Measurements from ENCODE around the gene BATF.

Gene BATF

DNA sequence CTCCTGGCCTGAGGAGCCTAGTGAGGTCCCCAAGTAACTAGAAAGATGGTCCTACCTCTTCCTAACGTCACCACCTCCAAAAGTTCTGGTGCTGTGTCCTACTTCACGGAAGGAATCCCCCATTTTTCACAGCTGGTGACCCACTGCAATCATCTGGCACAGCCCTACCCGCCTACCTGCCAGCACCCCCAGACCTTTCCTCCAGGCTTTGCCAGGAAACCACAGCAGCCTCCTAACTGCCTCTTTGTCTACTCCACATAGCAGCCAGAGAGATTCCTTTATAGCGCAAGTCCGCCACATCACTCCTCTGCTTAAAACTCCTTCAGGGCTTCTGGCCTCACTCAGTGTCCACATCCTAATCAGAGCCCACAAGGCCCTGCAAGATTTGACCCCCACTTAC is 42.8 kb downstream of the BATF start:
- peaks cover 16% of the 10 kb centered on the region for H3K4me1 ChIP-seq (ENCODE audit: low read length)
- no peak overlapping the region for H3K9ac ChIP-seq (ENCODE audit: low read length)
- no peaks in the 10 kb centered on the region for H3K79me2 ChIP-seq (ENCODE audit: low read length)
- DNase-seq, result no peak
- no peak overlapping the region for H3K27ac ChIP-seq (ENCODE audit: low read length)
- no peak overlapping the region for H3K4me2 ChIP-seq (ENCODE audit: low read depth, low read length)
- TF ChIP-seq EZH2phosphoT487 (IDR thresholded peaks at IDR 0.05; ENCODE audit: low read length), result no peak
- TF ChIP-seq EZH2 (optimal IDR thresholded peaks at IDR 0.05; ENCODE audit: low read depth, low read length), result no peak
- TF ChIP-seq CTCF (IDR thresholded peaks at IDR 0.05; ENCODE audit: low read length), result no peak
- no peaks in the 10 kb centered on the region for H4K20me1 ChIP-seq (ENCODE audit: insufficient read depth, low read length)
- no peaks in the 10 kb centered on the region for H3F3A ChIP-seq (ENCODE audit: insufficient read depth, low read length)
- no peaks in the 10 kb centered on the region for H3K9me2 ChIP-seq (replicated peaks; ENCODE audit: insufficient read depth, low read length)
- no peak overlapping the region for H3K4me3 ChIP-seq (ENCODE audit: low read length)
- no peaks in the 10 kb centered on the region for H3K27me3 ChIP-seq (replicated peaks; ENCODE audit: insufficient read depth, low read length)
- H3K9me3 ChIP-seq (replicated peaks; ENCODE audit: insufficient read depth, low read length), result no peaks in the 10 kb centered on the region
- no peak overlapping the region for H2AFZ ChIP-seq (ENCODE audit: low read length)
- H3K36me3 ChIP-seq (replicated peaks; ENCODE audit: insufficient read depth, low read length), result no peaks in the 10 kb centered on the region

GRCh38 chr14:75566321-75566720 is 44.1 kb downstream of the BATF start:
- H3K9me3 ChIP-seq (replicated peaks; ENCODE audit: insufficient read depth, low read length), result no peaks in the 10 kb centered on the region
- H3K9ac ChIP-seq (ENCODE audit: low read length), result no peak overlapping the region
- H3K4me1 ChIP-seq (ENCODE audit: low read length), result peaks cover 15% of the 10 kb centered on the region
- TF ChIP-seq EZH2phosphoT487 (IDR thresholded peaks at IDR 0.05; ENCODE audit: low read length) (no peak), EZH2 (optimal IDR thresholded peaks at IDR 0.05; ENCODE audit: low read depth, low read length) (no peak), CTCF (IDR thresholded peaks at IDR 0.05; ENCODE audit: low read length) (no peak)
- H2AFZ ChIP-seq (ENCODE audit: low read length), result no peak overlapping the region
- H4K20me1 ChIP-seq (ENCODE audit: insufficient read depth, low read length), result no peaks in the 10 kb centered on the region
- H3K4me2 ChIP-seq (ENCODE audit: low read depth, low read length), result no peak overlapping the region
- no peaks in the 10 kb centered on the region for H3F3A ChIP-seq (ENCODE audit: insufficient read depth, low read length)
- H3K36me3 ChIP-seq (replicated peaks; ENCODE audit: insufficient read depth, low read length), result no peaks in the 10 kb centered on the region
- no peaks in the 10 kb centered on the region for H3K9me2 ChIP-seq (replicated peaks; ENCODE audit: insufficient read depth, low read length)
- H3K79me2 ChIP-seq (ENCODE audit: low read length), result no peaks in the 10 kb centered on the region
- no peak overlapping the region for H3K4me3 ChIP-seq (ENCODE audit: low read length)
- no peak for DNase-seq
- H3K27ac ChIP-seq (ENCODE audit: low read length), result no peak overlapping the region
- H3K27me3 ChIP-seq (replicated peaks; ENCODE audit: insufficient read depth, low read length), result no peaks in the 10 kb centered on the region

DNA sequence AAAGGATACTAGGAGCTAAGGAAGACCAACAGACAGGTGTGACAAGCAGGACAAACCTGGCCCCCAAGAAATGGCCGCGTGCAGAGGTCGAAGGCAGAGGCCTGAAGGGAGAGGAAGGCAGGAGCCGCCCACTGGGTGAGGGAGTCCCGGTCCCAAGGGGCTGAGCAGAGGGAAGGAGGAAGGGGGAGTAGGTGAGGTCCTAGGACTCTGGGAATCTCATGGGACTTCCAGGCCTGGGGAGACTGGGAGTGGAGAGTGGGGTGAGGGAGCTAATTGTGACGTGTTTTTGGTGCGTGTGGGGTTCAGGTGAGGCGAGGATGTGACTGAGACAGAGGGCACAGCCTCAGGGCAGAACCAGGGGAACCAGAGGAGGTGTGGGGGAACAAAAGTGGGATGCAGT is 44.5 kb downstream of the BATF start:
- H3K9me3 ChIP-seq (replicated peaks; ENCODE audit: insufficient read depth, low read length), result no peaks in the 10 kb centered on the region
- no peak overlapping the region for H3K9ac ChIP-seq (ENCODE audit: low read length)
- H3F3A ChIP-seq (ENCODE audit: insufficient read depth, low read length), result no peaks in the 10 kb centered on the region
- no peaks in the 10 kb centered on the region for H3K27me3 ChIP-seq (replicated peaks; ENCODE audit: insufficient read depth, low read length)
- H3K27ac ChIP-seq (ENCODE audit: low read length), result no peak overlapping the region
- H2AFZ ChIP-seq (ENCODE audit: low read length), result no peak overlapping the region
- H3K36me3 ChIP-seq (replicated peaks; ENCODE audit: insufficient read depth, low read length), result no peaks in the 10 kb centered on the region
- no peaks in the 10 kb centered on the region for H3K9me2 ChIP-seq (replicated peaks; ENCODE audit: insufficient read depth, low read length)
- no peaks in the 10 kb centered on the region for H4K20me1 ChIP-seq (ENCODE audit: insufficient read depth, low read length)
- H3K4me2 ChIP-seq (ENCODE audit: low read depth, low read length), result no peak overlapping the region
- peaks cover 15% of the 10 kb centered on the region for H3K4me1 ChIP-seq (ENCODE audit: low read length)
- no peak overlapping the region for H3K4me3 ChIP-seq (ENCODE audit: low read length)
- TF ChIP-seq CTCF (IDR thresholded peaks at IDR 0.05; ENCODE audit: low read length), result no peak
- no peak for TF ChIP-seq EZH2phosphoT487 (IDR thresholded peaks at IDR 0.05; ENCODE audit: low read length)
- no peak for TF ChIP-seq EZH2 (optimal IDR thresholded peaks at IDR 0.05; ENCODE audit: low read depth, low read length)
- DNase-seq, result no peak
- H3K79me2 ChIP-seq (ENCODE audit: low read length), result no peaks in the 10 kb centered on the region

All from MM.1S (cell line).